GM19025 (cell line): ENCODE data around the gene ATG2B.

Experiments
- ATAC-seq: cut with Tn5 transposase; IDR thresholded peaks from one replicate; pipeline ENCODE4 v1.9.1; 2021; ENCODE audit warnings: mild to moderate bottlenecking, low read depth, moderate library complexity; ENCODE audit not compliant: unreplicated experiment

ATG2B gene

GRCh38 chr14:96232506-96232905, 130.6 kb downstream of the ATG2B start:
- no peak for ATAC-seq

- ATAC-seq = no peak
These were observed 131.5 kb downstream of the ATG2B start for GRCh38 chr14:96231526-96232130.

GRCh38 chr14:96231056-96231455, 132.1 kb downstream of the ATG2B start:
- no peak for ATAC-seq

- no peak for ATAC-seq
These were observed 133.8 kb downstream of the ATG2B start for GRCh38 chr14:96229315-96229714.
